K562 (cell line): ENCODE data around the gene KIF5C. TPM values are rescaled to one million over a fixed set of nuclear protein-coding genes. Genes with fewer than 3 reads are reported as not detected.

Experiments
- ATAC-seq: fragments of 200-7000 bp; cut with Tn5 transposase; 3 replicates; pipeline ENCODE4 v1.9.1; 2020; ENCODE audit warnings: moderate library complexity
- BruUV-seq: library from RNA; stranded (reverse); fragments of 400-500 nt; replicated peaks from 2 replicates; lab custom pipeline; 2021; lab: Mats Ljungman, UMichigan
- CTCF ChIA-PET: fragments of 300-600 bp; formaldehyde crosslinking; extraction: SDS; loops from one replicate; lab custom pipeline; 2021; ENCODE audit warnings: low intra/inter-chr PET ratio; lab: Yijun Ruan, JAX
- POLR2A ChIA-PET: fragments of 300-600, 350-650 bp; sonication (Branson Sonifier 250); formaldehyde crosslinking; extraction: SDS; loops from one replicate; lab custom pipeline; 2021; ENCODE audit warnings: antibody characterized with exemption, inconsistent platforms; lab: Yijun Ruan, JAX
- DNase-seq, 4 experiments: peaks; one replicate each; pipeline versions ENCODE4 v3.0.0 to v3.0.0-alpha.2; 2011 to 2018; ENCODE audit warnings: low spot score in 3 of 4, mixed read lengths in 3 of 4; ENCODE audit errors: extremely low read depth in 1 of 4
- FAIRE-seq: peaks from 2 replicates; lab custom pipeline; 2011; peaks lifted over from hg19 to GRCh38; lab: Jason Lieb, UNC
- H2AFZ ChIP-seq: 2 replicates; pipeline ENCODE4 v1.6.0; 2011; ENCODE audit warnings: low read depth, low read length, control low read depth, inconsistent platforms
- H3K27ac ChIP-seq: fragments of 200-600 bp; 3 replicates; pipeline ENCODE4 v1.8.0; 2011; ENCODE audit warnings: low read depth, mild to moderate bottlenecking, control low read depth, inconsistent platforms, low read length, moderate library complexity, mixed read lengths; ENCODE audit errors: extremely low read depth
- H3K27me3 ChIP-seq, 2 experiments: fragments of 300-600 bp in 1 of 2; 2 replicates in 1 of 2; 3 replicates in 1 of 2; pipeline versions ENCODE4 v1.6.0 to v1.8.0; 2011; ENCODE audit warnings: inconsistent platforms in 2 of 2, low read length in 2 of 2, mild to moderate bottlenecking in 1 of 2, mixed read lengths in 1 of 2, moderate library complexity in 1 of 2; ENCODE audit not compliant: control insufficient read depth in 2 of 2, insufficient read depth in 2 of 2
- H3K36me3 ChIP-seq: fragments of 300-600 bp; 3 replicates; pipeline ENCODE4 v1.8.0; 2011; ENCODE audit warnings: mild to moderate bottlenecking, low read length, inconsistent platforms; ENCODE audit not compliant: control insufficient read depth, insufficient read depth
- H3K4me1 ChIP-seq, 2 experiments: fragments of 200-600 bp in 1 of 2; replicated peaks in 1 of 2; 2 replicates in 1 of 2; 3 replicates in 1 of 2; pipeline versions ENCODE4 v1.5.1 to v1.8.0; 2011; ENCODE audit warnings: inconsistent platforms in 2 of 2, low read length in 2 of 2, mild to moderate bottlenecking in 1 of 2, mixed read lengths in 1 of 2, moderate library complexity in 1 of 2; ENCODE audit not compliant: control insufficient read depth in 2 of 2, insufficient read depth in 2 of 2
- H3K4me2 ChIP-seq: 2 replicates; pipeline ENCODE4 v1.6.1; 2011; ENCODE audit warnings: low read length, control low read depth, inconsistent platforms, mixed read lengths; ENCODE audit not compliant: insufficient read depth
- H3K4me3 ChIP-seq: fragments of 200-600 bp; sonication (generic), shearing (Covaris generic); 2 replicates; pipeline ENCODE4 v1.5.1; 2016; ENCODE audit warnings: control low read depth, inconsistent platforms
- H3K79me2 ChIP-seq: fragments of 200-600 bp; 3 replicates; pipeline ENCODE4 v1.8.0; 2011; ENCODE audit warnings: low read length, inconsistent platforms; ENCODE audit not compliant: control insufficient read depth, insufficient read depth
- H3K9ac ChIP-seq, 2 experiments: 2 replicates each; pipeline versions ENCODE4 v1.6.0 to v1.6.1; 2011; ENCODE audit warnings: low read depth in 2 of 2, low read length in 2 of 2, control low read depth in 1 of 2, inconsistent platforms in 1 of 2, mild to moderate bottlenecking in 1 of 2, mixed read lengths in 1 of 2; ENCODE audit not compliant: insufficient read depth in 1 of 2
- H3K9me1 ChIP-seq: one replicate; pipeline ENCODE4 v1.6.0; 2011; ENCODE audit warnings: inconsistent platforms, mild to moderate bottlenecking, low read length, moderate library complexity; ENCODE audit not compliant: control insufficient read depth, insufficient read depth
- H3K9me3 ChIP-seq: replicated peaks from 2 replicates; pipeline ENCODE4 v1.5.1; 2011; ENCODE audit warnings: low read depth, low read length, inconsistent platforms; ENCODE audit not compliant: control insufficient read depth, insufficient read depth
- H4K20me1 ChIP-seq: replicated peaks from 2 replicates; pipeline ENCODE4 v1.6.1; 2011; ENCODE audit warnings: low read length, inconsistent platforms, mixed read lengths; ENCODE audit not compliant: control insufficient read depth, insufficient read depth
- BCOR ChIP-seq: fragments of 450-650 bp; IDR thresholded peaks from 2 replicates; pipeline ENCODE4 v1.6.1; 2016
- IFI16 ChIP-seq: fragments of 250-450 bp; sonication (Bioruptor Pico); IDR thresholded peaks from 2 replicates; pipeline ENCODE4 v2.1.2; 2022; ENCODE audit warnings: mild to moderate bottlenecking, inconsistent platforms
- MEF2D ChIP-seq: conservative IDR thresholded peaks from 2 replicates; pipeline ENCODE4 v1.6.1; 2016; ENCODE audit warnings: low read depth, missing genetic modification characterization, missing compliant biosample characterization
- NFIC ChIP-seq: fragments of 450-650 bp; IDR thresholded peaks from 2 replicates; pipeline ENCODE4 v1.6.1; 2017; ENCODE audit warnings: mild to moderate bottlenecking, inconsistent platforms
- NFIX ChIP-seq: fragments of 250-450 bp; sonication (Bioruptor Pico); IDR thresholded peaks from 2 replicates; pipeline ENCODE4 v1.4.0; 2020; ENCODE audit warnings: low read depth, mild to moderate bottlenecking, moderate library complexity
- SMC3 ChIP-seq: conservative IDR thresholded peaks from 2 replicates; pipeline ENCODE4 v1.6.1; 2011; ENCODE audit warnings: low read depth, low read length, improper control_type of control experiment; ENCODE audit not compliant: insufficient read depth
- WGBS: fragments of 100-300 bp; shearing (Covaris generic); methylation state at CpG from one replicate; pipeline ENCODE4 v1.1.6; 2016; ENCODE audit warnings: low coverage, mixed read lengths; ENCODE audit not compliant: insufficient coverage; ENCODE audit errors: missing lambda C conversion rate; 5-methylcytosine and 5-hydroxymethylcytosine counted together
- in situ Hi-C: fragments of 300-500 bp; cut with MboI; formaldehyde crosslinking; loops from 4 replicates; pipeline ENCODE4 v1.15.0; 2018; ENCODE audit warnings: inconsistent platforms, mixed read lengths
- intact Hi-C: fragments of 100-400 bp; cut with micrococcal nuclease; formaldehyde crosslinking; loops from 2 replicates; pipeline ENCODE4 v1.14.2; 2022
- polyA plus RNA-seq, 8 experiments: library from polyadenylated mRNA; depleted of rRNA in 4 of 8; stranded (reverse) in 5 of 8; unstranded in 3 of 8; fragments of >200 nt; fragmentation: Nextera tagmentation in 2 of 8; fragmentation: Illumina TruSeq in 1 of 8; extraction: Ambion mirVana in 2 of 8; extraction: Trizol in 1 of 8; gene quantifications; 2 replicates each; pipeline versions ENCODE4 v1.2.1 to v1.2.3, GENCODE V29; 2011 to 2014; ENCODE audit warnings: inconsistent platforms in 1 of 8, missing spikeins in 1 of 8
- total RNA-seq, 7 experiments: library from RNA; depleted of rRNA in 6 of 7; stranded (reverse); fragments of >200 nt in 6 of 7; fragmentation: Illumina TruSeq in 2 of 7; extraction: Trizol in 2 of 7; gene quantifications; 2 replicates each; pipeline versions ENCODE4 v1.2.1 to v1.2.3, GENCODE V29; 2011 to 2021; ENCODE audit warnings: low replicate concordance in 1 of 7
- TF ChIP-seq, protein P1 (sequence below): sonication (generic); formaldehyde crosslinking; IDR thresholded peaks from 2 replicates; pipeline ENCODE4 v1.8.1; 2023; ENCODE audit warnings: mild to moderate bottlenecking, missing genetic modification reagents
- TF ChIP-seq, protein P2 (sequence below): fragments of 450-650 bp; formaldehyde crosslinking; IDR thresholded peaks from 2 replicates; pipeline ENCODE4 v1.4.0; 2020; ENCODE audit warnings: mild to moderate bottlenecking, mixed read lengths
- TF ChIP-seq, protein P3 (sequence below), 2 experiments: fragments of 450-650 bp in 1 of 2; sonication (generic) in 1 of 2; formaldehyde crosslinking in 1 of 2; IDR thresholded peaks; 2 replicates each; pipeline versions ENCODE4 v1.7.1 to v1.9.0; 2016 to 2022; ENCODE audit warnings: inconsistent platforms in 1 of 2, mild to moderate bottlenecking in 1 of 2, missing genetic modification reagents in 1 of 2

Gene KIF5C
- total and polyA plus RNA-seq, 9 of the 15 experiments (the other 6 are each of a cell fraction or from before 2014, with no cell fraction given): 0.01 to 0.09 (median 0.01) TPM; not detected in 6

DNA sequence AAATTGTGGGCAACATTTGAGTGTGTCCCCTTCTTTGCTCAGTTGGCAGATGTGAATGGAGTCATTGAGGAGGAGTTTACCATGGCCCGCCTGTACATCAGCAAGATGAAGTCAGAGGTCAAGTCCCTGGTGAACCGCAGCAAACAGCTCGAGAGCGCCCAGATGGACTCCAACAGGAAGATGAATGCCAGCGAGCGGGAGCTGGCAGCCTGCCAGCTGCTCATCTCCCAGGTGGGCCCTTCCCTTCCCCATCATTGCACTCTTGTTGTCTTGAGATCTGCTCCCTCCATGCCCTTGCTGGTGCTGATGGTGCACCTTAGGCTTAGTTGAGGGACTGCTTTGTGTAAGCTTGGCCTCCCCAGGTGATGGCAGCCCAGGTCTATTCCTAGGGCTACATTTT is 115.9 kb downstream of the KIF5C start:
- H4K20me1 ChIP-seq: no peaks in the 10 kb centered on the region
- H3K79me2 ChIP-seq: no peaks in the 10 kb centered on the region
- H3K9me1 ChIP-seq: no peaks in the 10 kb centered on the region
- H3K4me2 ChIP-seq: no peak overlapping the region
- H3K4me3 ChIP-seq: no peak overlapping the region
- WGBS: under 1% methylated on average over 6 of the region's 6 CpGs
- no peak overlapping the region for H2AFZ ChIP-seq
- H3K9ac ChIP-seq: no peak overlapping the region
- DNase-seq (no peak), FAIRE-seq (no peak), ATAC-seq (no peak)
- no peak overlapping the region for H3K27ac ChIP-seq
- peaks cover 0 to 8% of the 10 kb centered on the region in 2 experiments; a peak in 1 of 5 replicates for H3K27me3 ChIP-seq
- intact Hi-C loops: loop anchor here (1.0 kb wide), 3 partner anchors 65 to 1053 kb away; no protein-coding TSS in a partner anchor
- POLR2A ChIA-PET: no interaction called here
- CTCF ChIA-PET: interaction anchor here (0.6 to 1.8 kb wide), 3 partner anchors 346 to 350 kb away, joined by 3 to 29 read pairs (median 4); partner anchors contain the start of gene EPC2
- BruUV-seq: no TSS peak
- no peaks in the 10 kb centered on the region for H3K4me1 ChIP-seq
- H3K9me3 ChIP-seq: no peaks in the 10 kb centered on the region
- H3K36me3 ChIP-seq: no peaks in the 10 kb centered on the region
- in situ Hi-C loops: loop anchor here (25.0 kb wide), 1 partner anchor 1054 kb away; no protein-coding TSS in a partner anchor
- TF ChIP-seq IFI16 (CRISPR knock-in tag) (no peak), NFIX (CRISPR knock-in tag) (peak; percentile 77), NFIC (peak; percentile 89), SMC3 (no peak), MEF2D (tag) (no peak), BCOR (no peak)
- TF ChIP-seq, protein P1, sequence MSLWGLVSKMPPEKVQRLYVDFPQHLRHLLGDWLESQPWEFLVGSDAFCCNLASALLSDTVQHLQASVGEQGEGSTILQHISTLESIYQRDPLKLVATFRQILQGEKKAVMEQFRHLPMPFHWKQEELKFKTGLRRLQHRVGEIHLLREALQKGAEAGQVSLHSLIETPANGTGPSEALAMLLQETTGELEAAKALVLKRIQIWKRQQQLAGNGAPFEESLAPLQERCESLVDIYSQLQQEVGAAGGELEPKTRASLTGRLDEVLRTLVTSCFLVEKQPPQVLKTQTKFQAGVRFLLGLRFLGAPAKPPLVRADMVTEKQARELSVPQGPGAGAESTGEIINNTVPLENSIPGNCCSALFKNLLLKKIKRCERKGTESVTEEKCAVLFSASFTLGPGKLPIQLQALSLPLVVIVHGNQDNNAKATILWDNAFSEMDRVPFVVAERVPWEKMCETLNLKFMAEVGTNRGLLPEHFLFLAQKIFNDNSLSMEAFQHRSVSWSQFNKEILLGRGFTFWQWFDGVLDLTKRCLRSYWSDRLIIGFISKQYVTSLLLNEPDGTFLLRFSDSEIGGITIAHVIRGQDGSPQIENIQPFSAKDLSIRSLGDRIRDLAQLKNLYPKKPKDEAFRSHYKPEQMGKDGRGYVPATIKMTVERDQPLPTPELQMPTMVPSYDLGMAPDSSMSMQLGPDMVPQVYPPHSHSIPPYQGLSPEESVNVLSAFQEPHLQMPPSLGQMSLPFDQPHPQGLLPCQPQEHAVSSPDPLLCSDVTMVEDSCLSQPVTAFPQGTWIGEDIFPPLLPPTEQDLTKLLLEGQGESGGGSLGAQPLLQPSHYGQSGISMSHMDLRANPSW (CRISPR knock-in tag): no peak
- TF ChIP-seq, protein P2, sequence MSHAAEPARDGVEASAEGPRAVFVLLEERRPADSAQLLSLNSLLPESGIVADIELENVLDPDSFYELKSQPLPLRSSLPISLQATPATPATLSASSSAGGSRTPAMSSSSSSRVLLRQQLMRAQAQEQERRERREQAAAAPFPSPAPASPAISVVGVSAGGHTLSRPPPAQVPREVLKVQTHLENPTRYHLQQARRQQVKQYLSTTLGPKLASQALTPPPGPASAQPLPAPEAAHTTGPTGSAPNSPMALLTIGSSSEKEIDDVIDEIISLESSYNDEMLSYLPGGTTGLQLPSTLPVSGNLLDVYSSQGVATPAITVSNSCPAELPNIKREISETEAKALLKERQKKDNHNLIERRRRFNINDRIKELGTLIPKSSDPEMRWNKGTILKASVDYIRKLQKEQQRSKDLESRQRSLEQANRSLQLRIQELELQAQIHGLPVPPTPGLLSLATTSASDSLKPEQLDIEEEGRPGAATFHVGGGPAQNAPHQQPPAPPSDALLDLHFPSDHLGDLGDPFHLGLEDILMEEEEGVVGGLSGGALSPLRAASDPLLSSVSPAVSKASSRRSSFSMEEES (CRISPR knock-in tag): no peak
- TF ChIP-seq, protein P3, sequence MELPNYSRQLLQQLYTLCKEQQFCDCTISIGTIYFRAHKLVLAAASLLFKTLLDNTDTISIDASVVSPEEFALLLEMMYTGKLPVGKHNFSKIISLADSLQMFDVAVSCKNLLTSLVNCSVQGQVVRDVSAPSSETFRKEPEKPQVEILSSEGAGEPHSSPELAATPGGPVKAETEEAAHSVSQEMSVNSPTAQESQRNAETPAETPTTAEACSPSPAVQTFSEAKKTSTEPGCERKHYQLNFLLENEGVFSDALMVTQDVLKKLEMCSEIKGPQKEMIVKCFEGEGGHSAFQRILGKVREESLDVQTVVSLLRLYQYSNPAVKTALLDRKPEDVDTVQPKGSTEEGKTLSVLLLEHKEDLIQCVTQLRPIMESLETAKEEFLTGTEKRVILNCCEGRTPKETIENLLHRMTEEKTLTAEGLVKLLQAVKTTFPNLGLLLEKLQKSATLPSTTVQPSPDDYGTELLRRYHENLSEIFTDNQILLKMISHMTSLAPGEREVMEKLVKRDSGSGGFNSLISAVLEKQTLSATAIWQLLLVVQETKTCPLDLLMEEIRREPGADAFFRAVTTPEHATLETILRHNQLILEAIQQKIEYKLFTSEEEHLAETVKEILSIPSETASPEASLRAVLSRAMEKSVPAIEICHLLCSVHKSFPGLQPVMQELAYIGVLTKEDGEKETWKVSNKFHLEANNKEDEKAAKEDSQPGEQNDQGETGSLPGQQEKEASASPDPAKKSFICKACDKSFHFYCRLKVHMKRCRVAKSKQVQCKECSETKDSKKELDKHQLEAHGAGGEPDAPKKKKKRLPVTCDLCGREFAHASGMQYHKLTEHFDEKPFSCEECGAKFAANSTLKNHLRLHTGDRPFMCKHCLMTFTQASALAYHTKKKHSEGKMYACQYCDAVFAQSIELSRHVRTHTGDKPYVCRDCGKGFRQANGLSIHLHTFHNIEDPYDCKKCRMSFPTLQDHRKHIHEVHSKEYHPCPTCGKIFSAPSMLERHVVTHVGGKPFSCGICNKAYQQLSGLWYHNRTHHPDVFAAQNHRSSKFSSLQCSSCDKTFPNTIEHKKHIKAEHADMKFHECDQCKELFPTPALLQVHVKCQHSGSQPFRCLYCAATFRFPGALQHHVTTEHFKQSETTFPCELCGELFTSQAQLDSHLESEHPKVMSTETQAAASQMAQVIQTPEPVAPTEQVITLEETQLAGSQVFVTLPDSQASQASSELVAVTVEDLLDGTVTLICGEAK (IDR thresholded peaks at IDR 0.05): no peak
- TF ChIP-seq, protein P3 (CRISPR knock-in tag; IDR thresholded peaks at IDR 0.05): no peak
